WTC11 (cell line): Measurements from ENCODE around the gene CHN1. TPM values are rescaled to one million over a fixed set of nuclear protein-coding genes. Genes with fewer than 3 reads are reported as not detected.

ENCODE experiments used
- ATAC-seq: fragments of 200-7000 bp; cut with Tn5 transposase; 2 replicates; pipeline ENCODE4 v1.10.0; 2021; ENCODE audit warnings: mild to moderate bottlenecking, moderate library complexity
- CTCF ChIA-PET: fragments of 300-600 bp; sonication (Branson Sonifier 250); formaldehyde crosslinking; loops from one replicate; lab custom pipeline; 2021; ENCODE audit warnings: antibody characterized with exemption; lab: Charles Lee
- POLR2A ChIA-PET: fragments of 350-600 bp; sonication (Branson Sonifier 250); formaldehyde crosslinking; loops from one replicate; lab custom pipeline; 2021; ENCODE audit warnings: antibody characterized with exemption; lab: Charles Lee
- DNase-seq: peaks from one replicate; pipeline ENCODE4 v3.0.0; 2021; ENCODE audit warnings: low spot score
- H3K27ac Mint-ChIP-seq: 2 replicates; pipeline ENCODE4 v1.8.0; 2021; ENCODE audit warnings: mixed read lengths
- H3K27me3 Mint-ChIP-seq: 2 replicates; pipeline ENCODE4 v1.8.0; 2021; ENCODE audit warnings: low read depth, mild to moderate bottlenecking, moderate library complexity, mixed read lengths
- H3K36me3 Mint-ChIP-seq: 2 replicates; pipeline ENCODE4 v1.8.0; 2021; ENCODE audit warnings: mixed read lengths
- H3K4me1 Mint-ChIP-seq: 2 replicates; pipeline ENCODE4 v1.8.0; 2022; ENCODE audit warnings: mixed read lengths
- H3K4me3 Mint-ChIP-seq: 2 replicates; pipeline ENCODE4 v1.8.0; 2021; ENCODE audit warnings: mild to moderate bottlenecking, moderate library complexity, mixed read lengths
- H3K9me3 Mint-ChIP-seq: 2 replicates; pipeline ENCODE4 v1.8.0; 2021; ENCODE audit warnings: mixed read lengths
- ATF1 ChIP-seq: sonication (generic); formaldehyde crosslinking; IDR thresholded peaks from 2 replicates; pipeline ENCODE4 v1.8.1; 2023; ENCODE audit warnings: mild to moderate bottlenecking, moderate library complexity, missing genetic modification reagents
- EMX1 ChIP-seq: fragments of 250-450 bp; sonication (Bioruptor Pico); IDR thresholded peaks from 2 replicates; pipeline ENCODE4 v1.8.0; 2021; ENCODE audit warnings: mild to moderate bottlenecking
- FOXJ3 ChIP-seq: sonication (generic); formaldehyde crosslinking; IDR thresholded peaks from 2 replicates; pipeline ENCODE4 v1.9.0; 2021; ENCODE audit warnings: missing genetic modification reagents, mild to moderate bottlenecking, borderline replicate concordance
- GTF2I ChIP-seq: fragments of 250-450 bp; sonication (Bioruptor Pico); conservative IDR thresholded peaks from 2 replicates; pipeline ENCODE4 v1.4.0; 2021; ENCODE audit warnings: mild to moderate bottlenecking
- HMGA2 ChIP-seq: fragments of 250-450 bp; sonication (Bioruptor Pico); IDR thresholded peaks from 2 replicates; pipeline ENCODE4 v1.4.0; 2021; ENCODE audit warnings: mild to moderate bottlenecking, moderate library complexity
- JAZF1 ChIP-seq: fragments of 250-450 bp; sonication (Bioruptor Pico); IDR thresholded peaks from 2 replicates; pipeline ENCODE4 v1.9.0; 2021; ENCODE audit warnings: moderate library complexity, mild to moderate bottlenecking, inconsistent platforms
- MYBL2 ChIP-seq: sonication (generic); formaldehyde crosslinking; IDR thresholded peaks from 2 replicates; pipeline ENCODE4 v1.8.1; 2023; ENCODE audit warnings: mild to moderate bottlenecking, moderate library complexity, missing genetic modification reagents
- NFATC4 ChIP-seq: fragments of 250-450 bp; sonication (Bioruptor Pico); IDR thresholded peaks from 2 replicates; pipeline ENCODE4 v1.9.0; 2021; ENCODE audit warnings: mild to moderate bottlenecking
- SMAD3 ChIP-seq: sonication (generic); formaldehyde crosslinking; IDR thresholded peaks from 2 replicates; pipeline ENCODE4 v1.8.0; 2022; ENCODE audit warnings: missing genetic modification reagents, mild to moderate bottlenecking, borderline replicate concordance
- SP1 ChIP-seq: sonication (generic); formaldehyde crosslinking; conservative IDR thresholded peaks from 2 replicates; pipeline ENCODE4 v1.8.1; 2022; ENCODE audit warnings: missing genetic modification reagents
- TCF7 ChIP-seq: sonication (generic); formaldehyde crosslinking; IDR thresholded peaks from 2 replicates; pipeline ENCODE4 v1.8.0; 2022; ENCODE audit warnings: mild to moderate bottlenecking, low read depth, missing genetic modification reagents, moderate library complexity
- TEAD1 ChIP-seq: sonication (generic); formaldehyde crosslinking; IDR thresholded peaks from 2 replicates; pipeline ENCODE4 v1.8.0; 2022; ENCODE audit warnings: mild to moderate bottlenecking, missing genetic modification reagents
- ZNF219 ChIP-seq: sonication (generic); formaldehyde crosslinking; IDR thresholded peaks from 2 replicates; pipeline ENCODE4 v1.8.0; 2023; ENCODE audit warnings: missing genetic modification reagents, mild to moderate bottlenecking, borderline replicate concordance
- ZNF232 ChIP-seq: sonication (generic); formaldehyde crosslinking; IDR thresholded peaks from 2 replicates; pipeline ENCODE4 v1.8.0; 2022; ENCODE audit warnings: mild to moderate bottlenecking, missing genetic modification reagents
- ZNF263 ChIP-seq: sonication (generic); formaldehyde crosslinking; IDR thresholded peaks from 2 replicates; pipeline ENCODE4 v1.8.1; 2022; ENCODE audit warnings: low read depth, mild to moderate bottlenecking, moderate library complexity, missing genetic modification reagents
- ZNF396 ChIP-seq: fragments of 250-450 bp; sonication (Bioruptor Pico); IDR thresholded peaks from 2 replicates; pipeline ENCODE4 v1.8.0; 2021; ENCODE audit warnings: mild to moderate bottlenecking, moderate library complexity, borderline replicate concordance
- ZNF423 ChIP-seq: fragments of 250-450 bp; sonication (Bioruptor Pico); IDR thresholded peaks from 2 replicates; pipeline ENCODE4 v2.1.2; 2022; ENCODE audit warnings: mild to moderate bottlenecking, moderate library complexity
- total RNA-seq: library from RNA; stranded (reverse); gene quantifications from 3 replicates; pipeline ENCODE4 v1.2.3, GENCODE V29; 2021
- TF ChIP-seq, protein P1 (sequence below): sonication (generic); formaldehyde crosslinking; IDR thresholded peaks from 2 replicates; pipeline ENCODE4 v1.8.1; 2023; ENCODE audit warnings: mild to moderate bottlenecking, missing genetic modification reagents, moderate library complexity
- TF ChIP-seq, protein P2 (sequence below): fragments of 200-600 bp; IDR thresholded peaks from 2 replicates; pipeline ENCODE4 v1.8.0; 2022; ENCODE audit warnings: antibody characterized with exemption
- TF ChIP-seq, protein P3 (sequence below): fragments of 250-450 bp; sonication (Bioruptor Pico); conservative IDR thresholded peaks from 2 replicates; pipeline ENCODE4 v1.9.0; 2021; ENCODE audit warnings: mild to moderate bottlenecking
- TF ChIP-seq, protein P4 (sequence below): sonication (generic); formaldehyde crosslinking; IDR thresholded peaks from 2 replicates; pipeline ENCODE4 v1.8.0; 2022; ENCODE audit warnings: mild to moderate bottlenecking, missing genetic modification reagents
- TF ChIP-seq, protein P5 (sequence below): sonication (generic); formaldehyde crosslinking; IDR thresholded peaks from 2 replicates; pipeline ENCODE4 v1.8.0; 2022; ENCODE audit warnings: mild to moderate bottlenecking, missing genetic modification reagents

Gene CHN1
- total RNA-seq, 1 experiment from 2014 or later, result 30.0 TPM

DNA sequence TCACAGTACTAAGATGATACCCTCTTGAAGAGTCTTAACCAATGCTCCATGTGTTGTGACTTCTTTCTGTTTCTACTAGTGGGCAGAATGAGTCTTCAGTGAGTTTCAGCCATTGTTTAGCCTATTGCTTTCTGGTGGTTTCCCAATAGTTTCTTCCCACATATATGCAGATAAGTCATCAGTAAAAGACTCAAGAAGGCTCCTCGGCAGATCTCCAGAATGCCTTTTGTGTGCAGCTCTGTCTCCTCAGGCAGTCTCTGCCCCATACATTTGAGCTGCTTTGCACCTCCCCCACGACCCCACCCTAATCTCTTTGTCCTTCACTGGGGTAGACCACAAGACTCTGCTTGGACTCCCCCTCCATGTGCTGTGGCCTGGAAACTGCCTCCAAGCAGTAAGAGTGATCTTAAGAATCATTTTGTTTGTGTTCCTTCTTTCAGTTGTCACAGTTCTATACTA lies 169.4 kb downstream of the CHN1 start:
- peak; percentile 24 for DNase-seq
- ATAC-seq, result peak; percentile 82
- Mint-ChIP-seq H3K36me3 (peaks cover 4% of the 10 kb centered on the region), H3K27me3 (no peaks in the 10 kb centered on the region), H3K4me3 (no peak overlapping the region), H3K4me1 (peaks cover 21% of the 10 kb centered on the region)
- ChIA-PET CTCF (interaction anchor here (1.0 to 1.2 kb wide), 2 partner anchors 59 to 87 kb away, joined by 3 read pairs; no protein-coding TSS in a partner anchor), POLR2A (interaction anchor here (0.7 kb wide), 2 partner anchors 47 to 149 kb away, joined by 3 to 6 read pairs; no protein-coding TSS in a partner anchor)
- TF ChIP-seq, protein P1, sequence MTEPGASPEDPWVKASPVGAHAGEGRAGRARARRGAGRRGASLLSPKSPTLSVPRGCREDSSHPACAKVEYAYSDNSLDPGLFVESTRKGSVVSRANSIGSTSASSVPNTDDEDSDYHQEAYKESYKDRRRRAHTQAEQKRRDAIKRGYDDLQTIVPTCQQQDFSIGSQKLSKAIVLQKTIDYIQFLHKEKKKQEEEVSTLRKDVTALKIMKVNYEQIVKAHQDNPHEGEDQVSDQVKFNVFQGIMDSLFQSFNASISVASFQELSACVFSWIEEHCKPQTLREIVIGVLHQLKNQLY (CRISPR knock-in tag), result no peak
- TF ChIP-seq, all 79 proteins: peak for 0
- Mint-ChIP-seq H3K27ac (peak overlapping the region; percentile 91), H3K9me3 (peaks cover 4% of the 10 kb centered on the region; the same call in 1 of the 2 replicates)

DNA sequence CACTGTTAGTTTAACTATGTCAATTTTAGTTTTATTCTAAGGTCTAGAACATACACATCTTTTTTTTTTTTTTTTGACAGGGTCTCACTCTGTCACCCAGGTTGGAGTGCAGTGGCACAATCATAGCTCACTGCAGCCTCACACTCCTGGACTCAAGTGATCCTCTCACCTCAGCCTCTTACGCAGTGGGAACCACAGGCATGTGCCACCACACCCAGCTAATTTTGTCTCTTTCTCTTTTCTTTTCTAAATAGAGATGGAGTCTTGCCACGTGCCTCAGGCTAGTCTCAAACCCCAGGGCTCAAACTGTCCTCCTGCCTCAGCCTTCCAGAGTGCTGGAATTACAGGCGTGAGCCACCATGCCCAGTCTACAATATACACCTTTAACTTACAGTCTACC lies 171.4 kb downstream of the CHN1 start:
- CTCF ChIA-PET, result no interaction called here
- H3K36me3 Mint-ChIP-seq, result peaks cover 4% of the 10 kb centered on the region
- peaks cover 26% of the 10 kb centered on the region for H3K4me1 Mint-ChIP-seq
- TF ChIP-seq, protein P2, sequence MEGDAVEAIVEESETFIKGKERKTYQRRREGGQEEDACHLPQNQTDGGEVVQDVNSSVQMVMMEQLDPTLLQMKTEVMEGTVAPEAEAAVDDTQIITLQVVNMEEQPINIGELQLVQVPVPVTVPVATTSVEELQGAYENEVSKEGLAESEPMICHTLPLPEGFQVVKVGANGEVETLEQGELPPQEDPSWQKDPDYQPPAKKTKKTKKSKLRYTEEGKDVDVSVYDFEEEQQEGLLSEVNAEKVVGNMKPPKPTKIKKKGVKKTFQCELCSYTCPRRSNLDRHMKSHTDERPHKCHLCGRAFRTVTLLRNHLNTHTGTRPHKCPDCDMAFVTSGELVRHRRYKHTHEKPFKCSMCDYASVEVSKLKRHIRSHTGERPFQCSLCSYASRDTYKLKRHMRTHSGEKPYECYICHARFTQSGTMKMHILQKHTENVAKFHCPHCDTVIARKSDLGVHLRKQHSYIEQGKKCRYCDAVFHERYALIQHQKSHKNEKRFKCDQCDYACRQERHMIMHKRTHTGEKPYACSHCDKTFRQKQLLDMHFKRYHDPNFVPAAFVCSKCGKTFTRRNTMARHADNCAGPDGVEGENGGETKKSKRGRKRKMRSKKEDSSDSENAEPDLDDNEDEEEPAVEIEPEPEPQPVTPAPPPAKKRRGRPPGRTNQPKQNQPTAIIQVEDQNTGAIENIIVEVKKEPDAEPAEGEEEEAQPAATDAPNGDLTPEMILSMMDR, result no peak
- no peak for TF ChIP-seq ZNF219 (CRISPR knock-in tag)
- TF ChIP-seq, protein P3, sequence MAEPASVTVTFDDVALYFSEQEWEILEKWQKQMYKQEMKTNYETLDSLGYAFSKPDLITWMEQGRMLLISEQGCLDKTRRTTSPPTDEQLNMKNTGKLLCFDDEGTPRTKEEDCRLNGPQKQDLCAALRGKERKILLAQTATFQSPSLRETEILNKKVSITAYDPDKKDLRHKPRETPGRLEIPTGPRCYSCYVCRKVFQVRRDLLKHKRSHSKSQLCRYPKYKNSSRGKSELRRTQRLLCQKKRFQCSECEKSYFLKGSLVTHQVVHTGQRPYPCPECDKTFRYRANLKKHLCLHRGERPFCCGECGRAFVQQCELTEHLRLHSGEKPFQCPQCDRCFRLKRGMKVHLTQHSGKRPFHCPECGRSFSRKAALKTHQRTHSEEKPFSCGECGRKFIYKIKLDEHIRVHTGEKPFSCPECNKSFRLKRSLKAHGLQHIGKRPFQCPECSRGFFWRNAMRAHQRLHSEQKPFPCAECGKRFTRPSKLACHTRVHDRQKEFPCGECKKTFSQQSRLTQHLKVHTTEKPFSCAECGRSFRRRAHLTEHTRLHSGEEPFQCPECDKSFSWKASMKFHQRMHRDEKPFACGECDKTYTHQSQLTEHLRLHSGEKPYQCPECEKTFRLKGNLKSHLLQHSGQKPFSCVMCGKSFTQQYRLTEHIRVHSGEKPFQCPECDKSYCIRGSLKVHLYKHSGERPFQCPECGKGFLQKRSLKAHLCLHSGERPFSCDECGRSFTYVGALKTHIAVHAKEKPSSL, result no peak
- no peak for TF ChIP-seq ZNF423
- DNase-seq, result no peak
- H3K27me3 Mint-ChIP-seq, result no peaks in the 10 kb centered on the region
- no peak for ATAC-seq
- no peak overlapping the region for H3K4me3 Mint-ChIP-seq
- POLR2A ChIA-PET, result no interaction called here
- H3K9me3 Mint-ChIP-seq, result peaks cover 4% of the 10 kb centered on the region; the same call in 1 of the 2 replicates
- H3K27ac Mint-ChIP-seq, result no peak overlapping the region

DNA sequence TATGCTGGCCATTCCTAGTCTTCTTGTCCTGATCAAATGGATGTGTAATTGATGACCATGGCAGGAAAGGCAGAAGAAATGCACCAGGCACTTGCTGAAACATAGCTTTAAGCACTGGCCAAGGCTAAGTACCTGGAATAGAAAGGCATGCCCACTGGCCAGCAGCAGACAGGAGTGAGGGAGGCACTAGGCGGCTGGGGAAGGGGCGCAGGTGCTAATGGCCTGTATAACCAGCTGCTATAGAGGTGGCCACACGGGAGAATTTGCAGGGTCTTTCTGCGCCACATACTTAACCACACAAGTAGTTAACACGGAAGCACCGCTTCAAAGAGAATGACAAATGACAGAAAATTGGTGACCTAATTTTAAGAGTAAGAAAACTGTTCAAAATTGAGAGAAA lies 174.6 kb downstream of the CHN1 start:
- H3K4me1 Mint-ChIP-seq, result peaks cover 36% of the 10 kb centered on the region
- DNase-seq (no peak), ATAC-seq (no peak)
- ChIA-PET CTCF (interaction anchor here (1.0 kb wide), 1 partner anchor 31 kb away, joined by 3 read pairs; no protein-coding TSS in a partner anchor), POLR2A (no interaction called here)
- TF ChIP-seq ZNF232 (CRISPR knock-in tag), result no peak
- TF ChIP-seq ZNF263 (CRISPR knock-in tag), result no peak
- TF ChIP-seq, protein P4, sequence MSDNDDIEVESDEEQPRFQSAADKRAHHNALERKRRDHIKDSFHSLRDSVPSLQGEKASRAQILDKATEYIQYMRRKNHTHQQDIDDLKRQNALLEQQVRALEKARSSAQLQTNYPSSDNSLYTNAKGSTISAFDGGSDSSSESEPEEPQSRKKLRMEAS (CRISPR knock-in tag), result no peak
- no peak for TF ChIP-seq SP1
- TF ChIP-seq GTF2I (CRISPR knock-in tag), result no peak
- TF ChIP-seq HMGA2 (CRISPR knock-in tag), result no peak
- TF ChIP-seq NFATC4 (CRISPR knock-in tag), result no peak
- no peak for TF ChIP-seq TCF7
- no peak for TF ChIP-seq JAZF1 (CRISPR knock-in tag)
- TF ChIP-seq ZNF423, result no peak
- TF ChIP-seq TEAD1, result no peak
- no peak for TF ChIP-seq EMX1 (CRISPR knock-in tag)
- no peak for TF ChIP-seq FOXJ3 (CRISPR knock-in tag)
- TF ChIP-seq MYBL2 (CRISPR knock-in tag), result no peak
- no peak for TF ChIP-seq ATF1
- TF ChIP-seq ZNF396 (CRISPR knock-in tag), result no peak
- TF ChIP-seq, protein P5, sequence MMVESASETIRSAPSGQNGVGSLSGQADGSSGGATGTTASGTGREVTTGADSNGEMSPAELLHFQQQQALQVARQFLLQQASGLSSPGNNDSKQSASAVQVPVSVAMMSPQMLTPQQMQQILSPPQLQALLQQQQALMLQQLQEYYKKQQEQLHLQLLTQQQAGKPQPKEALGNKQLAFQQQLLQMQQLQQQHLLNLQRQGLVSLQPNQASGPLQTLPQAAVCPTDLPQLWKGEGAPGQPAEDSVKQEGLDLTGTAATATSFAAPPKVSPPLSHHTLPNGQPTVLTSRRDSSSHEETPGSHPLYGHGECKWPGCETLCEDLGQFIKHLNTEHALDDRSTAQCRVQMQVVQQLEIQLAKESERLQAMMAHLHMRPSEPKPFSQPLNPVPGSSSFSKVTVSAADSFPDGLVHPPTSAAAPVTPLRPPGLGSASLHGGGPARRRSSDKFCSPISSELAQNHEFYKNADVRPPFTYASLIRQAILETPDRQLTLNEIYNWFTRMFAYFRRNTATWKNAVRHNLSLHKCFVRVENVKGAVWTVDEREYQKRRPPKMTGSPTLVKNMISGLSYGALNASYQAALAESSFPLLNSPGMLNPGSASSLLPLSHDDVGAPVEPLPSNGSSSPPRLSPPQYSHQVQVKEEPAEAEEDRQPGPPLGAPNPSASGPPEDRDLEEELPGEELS (CRISPR knock-in tag), result no peak
- TF ChIP-seq SMAD3 (CRISPR knock-in tag), result no peak
- peaks cover 4% of the 10 kb centered on the region; the same call in 1 of the 2 replicates for H3K9me3 Mint-ChIP-seq
- H3K4me3 Mint-ChIP-seq, result no peak overlapping the region
- H3K27me3 Mint-ChIP-seq, result no peaks in the 10 kb centered on the region
- H3K27ac Mint-ChIP-seq, result no peak overlapping the region
- peaks cover 4% of the 10 kb centered on the region; the same call in 1 of the 2 replicates for H3K36me3 Mint-ChIP-seq
